Kidney epithelial cell (primary cell): ENCODE measurements around the gene BRAT1. TPM values are rescaled to one million over a fixed set of nuclear protein-coding genes. Genes with fewer than 3 reads are reported as not detected.

Source experiments
- DNase-seq: peaks from one replicate; pipeline ENCODE4 v3.0.0-alpha.2; 2010; ENCODE audit warnings: low read depth
- H3K27me3 ChIP-seq: 2 replicates; pipeline ENCODE4 v1.6.0; 2011; ENCODE audit warnings: low read length; ENCODE audit not compliant: control insufficient read depth, insufficient read depth
- H3K36me3 ChIP-seq: 2 replicates; pipeline ENCODE4 v1.5.1; 2011; ENCODE audit warnings: low read length; ENCODE audit not compliant: control insufficient read depth, insufficient read depth
- H3K4me3 ChIP-seq: 2 replicates; pipeline ENCODE4 v1.5.1; 2011; ENCODE audit warnings: low read depth, mild to moderate bottlenecking, control low read depth, low read length
- CTCF ChIP-seq: IDR thresholded peaks from 2 replicates; pipeline ENCODE4 v1.5.1; 2011; ENCODE audit warnings: mild to moderate bottlenecking, moderate library complexity, low read length, control low read depth, inconsistent platforms; ENCODE audit not compliant: insufficient read depth, poor library complexity, severe bottlenecking
- total RNA-seq: library from RNA; depleted of rRNA; stranded (reverse); fragments of >200 nt; gene quantifications from 2 replicates; pipeline ENCODE4 v1.2.3, GENCODE V29; 2015

BRAT1 gene
- total RNA-seq, 1 donor from 2014 or later: 40.1 TPM

GRCh38 chr7:2573761-2574160 lies 18.4 kb upstream of the BRAT1 start:
- DNase-seq: no peak
- TF ChIP-seq CTCF: no peak
- Histone ChIP-seq H3K27me3 (no peaks in the 10 kb centered on the region), H3K36me3 (no peaks in the 10 kb centered on the region), H3K4me3 (no peak overlapping the region)

- peaks cover 2% of the 10 kb centered on the region for H3K36me3 ChIP-seq
- DNase-seq: peak; percentile 37
- no peak overlapping the region for H3K4me3 ChIP-seq
These were observed 16.9 kb upstream of the BRAT1 start for GRCh38 chr7:2572101-2572842.

GRCh38 chr7:2571409-2571808 lies 16.1 kb upstream of the BRAT1 start:
- H3K36me3 ChIP-seq: peaks cover 2% of the 10 kb centered on the region
- H3K27me3 ChIP-seq: no peaks in the 10 kb centered on the region
- H3K4me3 ChIP-seq: no peak overlapping the region
- no peak for TF ChIP-seq CTCF
- DNase-seq: no peak

More at GRCh38 chr7:2572101-2572842, 16.9 kb upstream of the BRAT1 start:
- TF ChIP-seq CTCF: no peak
- H3K27me3 ChIP-seq: no peaks in the 10 kb centered on the region

- no peak for TF ChIP-seq CTCF
- no peak for DNase-seq
- H3K36me3 ChIP-seq: peaks cover 2% of the 10 kb centered on the region
- H3K4me3 ChIP-seq: no peak overlapping the region
- H3K27me3 ChIP-seq: no peaks in the 10 kb centered on the region
These were observed 14.7 kb upstream of the BRAT1 start for GRCh38 chr7:2570021-2570420.

GRCh38 chr7:2569421-2569820 lies 14.1 kb upstream of the BRAT1 start:
- peaks cover 2% of the 10 kb centered on the region for H3K36me3 ChIP-seq
- TF ChIP-seq CTCF: no peak
- no peak overlapping the region for H3K4me3 ChIP-seq
- DNase-seq: no peak
- H3K27me3 ChIP-seq: no peaks in the 10 kb centered on the region

GRCh38 chr7:2568521-2569223 lies 13.3 kb upstream of the BRAT1 start:
- no peak for TF ChIP-seq CTCF
- no peak overlapping the region for H3K4me3 ChIP-seq
- no peak for DNase-seq

More at GRCh38 chr7:2568521-2569223, 13.3 kb upstream of the BRAT1 start:
- Histone ChIP-seq H3K36me3 (peaks cover 2% of the 10 kb centered on the region), H3K27me3 (no peaks in the 10 kb centered on the region)
